ENCODE data around the gene MNAT1.

MNAT1 gene

DNA sequence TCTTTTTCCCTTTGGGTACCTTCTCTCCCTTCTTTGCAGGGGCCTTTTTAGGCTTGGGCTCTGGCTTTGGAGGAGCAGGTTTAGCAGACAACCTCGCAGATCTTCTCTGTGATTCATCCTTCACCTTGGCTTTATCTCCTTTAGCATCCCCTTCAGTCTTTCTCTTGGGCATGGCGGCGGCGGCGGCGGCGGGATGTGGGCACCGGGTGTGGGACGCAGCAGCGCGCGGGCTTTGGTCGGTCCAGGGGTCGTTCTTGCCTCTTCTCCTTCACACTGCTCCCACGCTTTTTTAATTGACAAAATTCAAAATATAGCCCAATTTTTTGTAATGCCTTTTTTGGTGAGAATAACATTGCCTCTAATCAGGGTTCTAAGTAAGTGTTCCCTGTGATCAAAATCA lies 237.7 kb downstream of the MNAT1 start (continued):
- TF ChIP-seq, protein P1, sequence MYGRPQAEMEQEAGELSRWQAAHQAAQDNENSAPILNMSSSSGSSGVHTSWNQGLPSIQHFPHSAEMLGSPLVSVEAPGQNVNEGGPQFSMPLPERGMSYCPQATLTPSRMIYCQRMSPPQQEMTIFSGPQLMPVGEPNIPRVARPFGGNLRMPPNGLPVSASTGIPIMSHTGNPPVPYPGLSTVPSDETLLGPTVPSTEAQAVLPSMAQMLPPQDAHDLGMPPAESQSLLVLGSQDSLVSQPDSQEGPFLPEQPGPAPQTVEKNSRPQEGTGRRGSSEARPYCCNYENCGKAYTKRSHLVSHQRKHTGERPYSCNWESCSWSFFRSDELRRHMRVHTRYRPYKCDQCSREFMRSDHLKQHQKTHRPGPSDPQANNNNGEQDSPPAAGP (tag by site-specific recombination; IDR thresholded peaks at IDR 0.05): no peak

DNA sequence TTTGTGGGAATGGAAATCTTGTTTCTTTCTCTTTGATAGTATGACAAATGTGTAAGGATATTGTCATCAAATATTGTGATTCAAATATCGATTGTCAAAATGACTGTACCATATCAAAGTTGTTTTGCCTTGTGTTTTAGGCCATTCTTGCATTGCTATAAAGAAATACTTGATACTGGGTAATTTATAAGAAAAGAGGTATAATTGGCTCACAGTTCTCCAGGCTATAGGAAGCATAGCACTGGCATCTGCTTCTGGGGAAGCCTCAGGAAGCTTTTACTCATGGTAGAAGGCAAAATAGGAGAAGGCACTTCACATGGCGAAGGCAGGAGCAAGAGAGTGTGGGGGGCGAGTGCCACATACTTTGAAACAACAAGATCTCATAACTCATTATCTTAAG lies 238.5 kb downstream of the MNAT1 start:
- no peak for TF ChIP-seq EGR2 (tag by site-specific recombination; IDR thresholded peaks at IDR 0.05; ENCODE audit: low read depth)
- TF ChIP-seq ZNF133 (tag by site-specific recombination; IDR thresholded peaks at IDR 0.05): peak; percentile 93
- no peak for TF ChIP-seq ZBTB48 (tag by site-specific recombination; IDR thresholded peaks at IDR 0.05)
- TF ChIP-seq ZNF175 (tag by site-specific recombination; IDR thresholded peaks at IDR 0.05): no peak
- no peak for TF ChIP-seq ZNF610 (tag by site-specific recombination; IDR thresholded peaks at IDR 0.05; ENCODE audit: borderline replicate concordance)
- Histone ChIP-seq H3K4me1 (ENCODE audit: control insufficient read depth, insufficient read depth, low read length) (peaks cover 3% of the 10 kb centered on the region; the same call in 1 of the 2 replicates), H3K9me3 (ENCODE audit: control insufficient read depth, insufficient read depth, low read depth, low read length) (no peaks in the 10 kb centered on the region), H3K27ac (ENCODE audit: extremely low read depth, low read depth, low read length) (no peak overlapping the region), H3K36me3 (ENCODE audit: control insufficient read depth in 2 of 2, insufficient read depth in 1 of 2, low read length in 2 of 2) (peaks cover 16 to 47% of the 10 kb centered on the region in 2 experiments; a peak in 2 of 3 replicates), H3K4me3 (ENCODE audit: low read depth, low read length) (no peak overlapping the region)
- ChIA-PET POLR2A (no interaction called here), CTCF (no interaction called here)

DNA sequence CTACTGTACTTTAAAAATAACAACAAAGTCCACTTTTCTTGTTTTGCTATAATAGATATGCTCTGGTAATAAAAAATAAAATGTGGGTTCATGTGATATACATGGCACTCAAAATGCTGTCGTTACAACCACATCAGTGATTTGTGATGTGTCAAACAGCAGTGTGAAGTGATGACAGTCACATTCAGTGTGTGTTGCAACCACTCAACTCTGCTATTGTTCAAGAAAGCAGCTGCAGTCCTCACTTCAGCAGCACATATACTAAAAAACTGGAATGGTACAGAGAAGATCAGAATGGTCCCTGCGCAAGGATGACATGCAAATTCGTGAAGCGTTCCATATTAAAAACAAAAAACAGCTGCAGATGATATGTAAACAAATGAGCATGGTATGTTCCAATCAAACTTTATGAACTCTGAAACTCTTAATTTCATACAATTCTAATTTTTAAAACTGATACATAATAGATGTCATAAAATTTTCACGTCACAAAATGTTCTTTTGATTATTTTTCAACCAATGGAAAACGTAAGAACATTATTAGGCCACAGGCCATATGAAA lies 239.6 kb downstream of the MNAT1 start:
- CTCF ChIA-PET: no interaction called here
- H3K36me3 ChIP-seq (ENCODE audit: control insufficient read depth in 2 of 2, insufficient read depth in 1 of 2, low read length in 2 of 2): peaks cover 16 to 55% of the 10 kb centered on the region in 2 experiments; a peak in 2 of 3 replicates
- POLR2A ChIA-PET: no interaction called here
- TF ChIP-seq, protein P2, sequence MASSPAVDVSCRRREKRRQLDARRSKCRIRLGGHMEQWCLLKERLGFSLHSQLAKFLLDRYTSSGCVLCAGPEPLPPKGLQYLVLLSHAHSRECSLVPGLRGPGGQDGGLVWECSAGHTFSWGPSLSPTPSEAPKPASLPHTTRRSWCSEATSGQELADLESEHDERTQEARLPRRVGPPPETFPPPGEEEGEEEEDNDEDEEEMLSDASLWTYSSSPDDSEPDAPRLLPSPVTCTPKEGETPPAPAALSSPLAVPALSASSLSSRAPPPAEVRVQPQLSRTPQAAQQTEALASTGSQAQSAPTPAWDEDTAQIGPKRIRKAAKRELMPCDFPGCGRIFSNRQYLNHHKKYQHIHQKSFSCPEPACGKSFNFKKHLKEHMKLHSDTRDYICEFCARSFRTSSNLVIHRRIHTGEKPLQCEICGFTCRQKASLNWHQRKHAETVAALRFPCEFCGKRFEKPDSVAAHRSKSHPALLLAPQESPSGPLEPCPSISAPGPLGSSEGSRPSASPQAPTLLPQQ (tag by site-specific recombination; IDR thresholded peaks at IDR 0.05): no peak
- no peak for TF ChIP-seq ZNF132 (tag by site-specific recombination; IDR thresholded peaks at IDR 0.05; ENCODE audit: borderline replicate concordance)
- TF ChIP-seq, protein P3, sequence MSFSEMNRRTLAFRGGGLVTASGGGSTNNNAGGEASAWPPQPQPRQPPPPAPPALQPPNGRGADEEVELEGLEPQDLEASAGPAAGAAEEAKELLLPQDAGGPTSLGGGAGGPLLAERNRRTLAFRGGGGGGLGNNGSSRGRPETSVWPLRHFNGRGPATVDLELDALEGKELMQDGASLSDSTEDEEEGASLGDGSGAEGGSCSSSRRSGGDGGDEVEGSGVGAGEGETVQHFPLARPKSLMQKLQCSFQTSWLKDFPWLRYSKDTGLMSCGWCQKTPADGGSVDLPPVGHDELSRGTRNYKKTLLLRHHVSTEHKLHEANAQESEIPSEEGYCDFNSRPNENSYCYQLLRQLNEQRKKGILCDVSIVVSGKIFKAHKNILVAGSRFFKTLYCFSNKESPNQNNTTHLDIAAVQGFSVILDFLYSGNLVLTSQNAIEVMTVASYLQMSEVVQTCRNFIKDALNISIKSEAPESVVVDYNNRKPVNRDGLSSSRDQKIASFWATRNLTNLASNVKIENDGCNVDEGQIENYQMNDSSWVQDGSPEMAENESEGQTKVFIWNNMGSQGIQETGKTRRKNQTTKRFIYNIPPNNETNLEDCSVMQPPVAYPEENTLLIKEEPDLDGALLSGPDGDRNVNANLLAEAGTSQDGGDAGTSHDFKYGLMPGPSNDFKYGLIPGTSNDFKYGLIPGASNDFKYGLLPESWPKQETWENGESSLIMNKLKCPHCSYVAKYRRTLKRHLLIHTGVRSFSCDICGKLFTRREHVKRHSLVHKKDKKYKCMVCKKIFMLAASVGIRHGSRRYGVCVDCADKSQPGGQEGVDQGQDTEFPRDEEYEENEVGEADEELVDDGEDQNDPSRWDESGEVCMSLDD (tag by site-specific recombination; IDR thresholded peaks at IDR 0.05): no peak
- TF ChIP-seq ZNF404 (tag by site-specific recombination; IDR thresholded peaks at IDR 0.05): no peak
- TF ChIP-seq ZNF558 (tag by site-specific recombination; IDR thresholded peaks at IDR 0.05): no peak
- no peak for TF ChIP-seq ZNF274 (IDR thresholded peaks at IDR 0.05; ENCODE audit: low read length)
- no peak for TF ChIP-seq ZNF274 (tag by site-specific recombination; IDR thresholded peaks at IDR 0.05; ENCODE audit: borderline replicate concordance)
- TF ChIP-seq, protein P4, sequence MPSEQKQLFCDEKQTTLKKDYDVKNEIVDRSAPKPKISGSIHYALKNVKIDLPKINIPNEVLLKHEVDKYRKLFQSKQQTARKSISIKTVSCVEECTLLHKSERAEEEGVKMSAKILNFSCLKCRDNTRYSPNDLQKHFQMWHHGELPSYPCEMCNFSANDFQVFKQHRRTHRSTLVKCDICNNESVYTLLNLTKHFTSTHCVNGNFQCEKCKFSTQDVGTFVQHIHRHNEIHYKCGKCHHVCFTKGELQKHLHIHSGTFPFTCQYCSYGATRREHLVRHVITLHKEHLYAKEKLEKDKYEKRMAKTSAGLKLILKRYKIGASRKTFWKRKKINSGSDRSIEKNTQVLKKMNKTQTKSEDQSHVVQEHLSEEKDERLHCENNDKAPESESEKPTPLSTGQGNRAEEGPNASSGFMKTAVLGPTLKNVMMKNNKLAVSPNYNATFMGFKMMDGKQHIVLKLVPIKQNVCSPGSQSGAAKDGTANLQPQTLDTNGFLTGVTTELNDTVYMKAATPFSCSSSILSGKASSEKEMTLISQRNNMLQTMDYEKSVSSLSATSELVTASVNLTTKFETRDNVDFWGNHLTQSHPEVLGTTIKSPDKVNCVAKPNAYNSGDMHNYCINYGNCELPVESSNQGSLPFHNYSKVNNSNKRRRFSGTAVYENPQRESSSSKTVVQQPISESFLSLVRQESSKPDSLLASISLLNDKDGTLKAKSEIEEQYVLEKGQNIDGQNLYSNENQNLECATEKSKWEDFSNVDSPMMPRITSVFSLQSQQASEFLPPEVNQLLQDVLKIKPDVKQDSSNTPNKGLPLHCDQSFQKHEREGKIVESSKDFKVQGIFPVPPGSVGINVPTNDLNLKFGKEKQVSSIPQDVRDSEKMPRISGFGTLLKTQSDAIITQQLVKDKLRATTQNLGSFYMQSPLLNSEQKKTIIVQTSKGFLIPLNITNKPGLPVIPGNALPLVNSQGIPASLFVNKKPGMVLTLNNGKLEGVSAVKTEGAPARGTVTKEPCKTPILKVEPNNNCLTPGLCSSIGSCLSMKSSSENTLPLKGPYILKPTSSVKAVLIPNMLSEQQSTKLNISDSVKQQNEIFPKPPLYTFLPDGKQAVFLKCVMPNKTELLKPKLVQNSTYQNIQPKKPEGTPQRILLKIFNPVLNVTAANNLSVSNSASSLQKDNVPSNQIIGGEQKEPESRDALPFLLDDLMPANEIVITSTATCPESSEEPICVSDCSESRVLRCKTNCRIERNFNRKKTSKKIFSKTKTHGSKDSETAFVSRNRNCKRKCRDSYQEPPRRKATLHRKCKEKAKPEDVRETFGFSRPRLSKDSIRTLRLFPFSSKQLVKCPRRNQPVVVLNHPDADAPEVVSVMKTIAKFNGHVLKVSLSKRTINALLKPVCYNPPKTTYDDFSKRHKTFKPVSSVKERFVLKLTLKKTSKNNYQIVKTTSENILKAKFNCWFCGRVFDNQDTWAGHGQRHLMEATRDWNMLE (tag by site-specific recombination; conservative IDR thresholded peaks at IDR 0.05; ENCODE audit: low read depth): no peak
- TF ChIP-seq, protein P5, sequence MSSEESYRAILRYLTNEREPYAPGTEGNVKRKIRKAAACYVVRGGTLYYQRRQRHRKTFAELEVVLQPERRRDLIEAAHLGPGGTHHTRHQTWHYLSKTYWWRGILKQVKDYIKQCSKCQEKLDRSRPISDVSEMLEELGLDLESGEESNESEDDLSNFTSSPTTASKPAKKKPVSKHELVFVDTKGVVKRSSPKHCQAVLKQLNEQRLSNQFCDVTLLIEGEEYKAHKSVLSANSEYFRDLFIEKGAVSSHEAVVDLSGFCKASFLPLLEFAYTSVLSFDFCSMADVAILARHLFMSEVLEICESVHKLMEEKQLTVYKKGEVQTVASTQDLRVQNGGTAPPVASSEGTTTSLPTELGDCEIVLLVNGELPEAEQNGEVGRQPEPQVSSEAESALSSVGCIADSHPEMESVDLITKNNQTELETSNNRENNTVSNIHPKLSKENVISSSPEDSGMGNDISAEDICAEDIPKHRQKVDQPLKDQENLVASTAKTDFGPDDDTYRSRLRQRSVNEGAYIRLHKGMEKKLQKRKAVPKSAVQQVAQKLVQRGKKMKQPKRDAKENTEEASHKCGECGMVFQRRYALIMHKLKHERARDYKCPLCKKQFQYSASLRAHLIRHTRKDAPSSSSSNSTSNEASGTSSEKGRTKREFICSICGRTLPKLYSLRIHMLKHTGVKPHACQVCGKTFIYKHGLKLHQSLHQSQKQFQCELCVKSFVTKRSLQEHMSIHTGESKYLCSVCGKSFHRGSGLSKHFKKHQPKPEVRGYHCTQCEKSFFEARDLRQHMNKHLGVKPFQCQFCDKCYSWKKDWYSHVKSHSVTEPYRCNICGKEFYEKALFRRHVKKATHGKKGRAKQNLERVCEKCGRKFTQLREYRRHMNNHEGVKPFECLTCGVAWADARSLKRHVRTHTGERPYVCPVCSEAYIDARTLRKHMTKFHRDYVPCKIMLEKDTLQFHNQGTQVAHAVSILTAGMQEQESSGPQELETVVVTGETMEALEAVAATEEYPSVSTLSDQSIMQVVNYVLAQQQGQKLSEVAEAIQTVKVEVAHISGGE (tag by site-specific recombination; conservative IDR thresholded peaks at IDR 0.05; ENCODE audit: low read depth): no peak
- no peak for TF ChIP-seq ZNF214 (tag by site-specific recombination; IDR thresholded peaks at IDR 0.05; ENCODE audit: borderline replicate concordance)
- TF ChIP-seq ZNF2 (tag by site-specific recombination; IDR thresholded peaks at IDR 0.05): no peak
- no peak for TF ChIP-seq KLF16 (tag by site-specific recombination; IDR thresholded peaks at IDR 0.05)

More for the DNA sequence above, 239.6 kb downstream of the MNAT1 start:
- no peaks in the 10 kb centered on the region for H3K4me1 ChIP-seq (ENCODE audit: control insufficient read depth, insufficient read depth, low read length)
- H3K9me3 ChIP-seq (ENCODE audit: control insufficient read depth, insufficient read depth, low read depth, low read length): no peaks in the 10 kb centered on the region
- no peak overlapping the region for H3K27ac ChIP-seq (ENCODE audit: extremely low read depth, low read depth, low read length)
- H3K4me3 ChIP-seq (ENCODE audit: low read depth, low read length): no peak overlapping the region

Data from HEK293 (cell line).